ENCODE data around the gene ASPHD1. TPM values are rescaled to one million over a fixed set of nuclear protein-coding genes. Genes with fewer than 3 reads are reported as not detected.

ASPHD1 gene
- polyA plus RNA-seq, 2 of the 4 experiments (the other 2 are of a cell fraction), result 4.6 to 20.6 TPM

DNA sequence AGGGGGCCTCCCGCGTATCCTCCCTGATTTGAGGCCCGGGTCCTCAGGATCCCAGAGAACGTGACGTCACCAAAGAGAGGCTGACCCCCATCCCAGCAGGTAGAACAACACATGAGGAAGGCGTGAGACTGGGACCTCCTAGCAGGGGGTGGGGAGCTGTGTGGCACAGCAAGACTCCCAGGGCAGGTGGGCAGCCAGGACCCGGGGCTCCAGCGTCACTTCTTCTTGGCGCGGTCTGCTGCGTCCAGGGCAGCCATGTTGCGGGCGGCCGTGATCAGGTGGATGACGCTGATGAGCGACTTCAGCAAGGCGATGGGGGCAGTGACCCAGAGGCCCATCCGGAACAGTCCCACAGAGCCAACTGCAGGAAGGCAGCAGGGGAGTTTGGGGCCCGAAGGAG is 41.3 kb upstream of the ASPHD1 start (continued):
- no peak for TF ChIP-seq EHF (CRISPR knock-in tag; IDR thresholded peaks at IDR 0.05)
- TF ChIP-seq HDAC2 (IDR thresholded peaks at IDR 0.05), result no peak
- TF ChIP-seq CBX2 (IDR thresholded peaks at IDR 0.05; ENCODE audit: borderline replicate concordance, low read depth), result no peak

DNA sequence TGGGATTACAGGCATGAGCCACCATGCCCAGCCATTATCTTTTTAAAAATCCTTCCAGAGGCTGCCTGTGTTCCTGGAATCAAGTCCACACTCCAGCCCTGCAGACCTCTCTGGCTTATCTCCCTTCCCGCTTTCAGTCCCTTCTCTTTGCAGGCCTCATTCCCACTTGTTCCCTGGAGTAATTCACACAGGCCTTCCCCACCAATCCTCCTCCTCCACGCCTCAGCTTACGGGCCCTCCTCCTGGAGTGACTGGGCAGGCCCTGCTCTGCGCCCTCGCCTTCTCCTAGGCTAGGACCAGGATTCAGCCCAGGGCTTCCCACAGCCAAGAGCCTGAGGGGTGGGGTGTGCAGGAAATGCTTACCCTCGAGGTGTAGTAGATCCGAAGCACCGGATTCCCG is 40.1 kb upstream of the ASPHD1 start:
- Histone ChIP-seq H3K4me2 (no peak overlapping the region), H3K4me3 (no peak overlapping the region), H3K27ac (no peak overlapping the region), H3K9me3 (no peaks in the 10 kb centered on the region), H3K4me1 (peaks cover 15% of the 10 kb centered on the region)
- FAIRE-seq (no peak), ATAC-seq (no peak), DNase-seq (ENCODE audit: low read depth in 1 of 2, low spot score in 1 of 2) (no peak)
- ChIA-PET CTCF (interaction anchor here (0.6 to 6.0 kb wide), 4 partner anchors 12 to 171 kb away, joined by 3 to 40 read pairs (median 4); no protein-coding TSS in a partner anchor), POLR2A (no interaction called here)
- 92% methylated on average over 9 of the region's 9 CpGs for WGBS (ENCODE audit: missing lambda C conversion rate)
- no peak for TF ChIP-seq JUNB (IDR thresholded peaks at IDR 0.05)
- TF ChIP-seq MAFK (IDR thresholded peaks at IDR 0.05; ENCODE audit: partially characterized antibody), result no peak
- no peak for TF ChIP-seq KDM5A (IDR thresholded peaks at IDR 0.05)
- TF ChIP-seq HDAC2 (IDR thresholded peaks at IDR 0.05), result no peak
- TF ChIP-seq, protein P1, sequence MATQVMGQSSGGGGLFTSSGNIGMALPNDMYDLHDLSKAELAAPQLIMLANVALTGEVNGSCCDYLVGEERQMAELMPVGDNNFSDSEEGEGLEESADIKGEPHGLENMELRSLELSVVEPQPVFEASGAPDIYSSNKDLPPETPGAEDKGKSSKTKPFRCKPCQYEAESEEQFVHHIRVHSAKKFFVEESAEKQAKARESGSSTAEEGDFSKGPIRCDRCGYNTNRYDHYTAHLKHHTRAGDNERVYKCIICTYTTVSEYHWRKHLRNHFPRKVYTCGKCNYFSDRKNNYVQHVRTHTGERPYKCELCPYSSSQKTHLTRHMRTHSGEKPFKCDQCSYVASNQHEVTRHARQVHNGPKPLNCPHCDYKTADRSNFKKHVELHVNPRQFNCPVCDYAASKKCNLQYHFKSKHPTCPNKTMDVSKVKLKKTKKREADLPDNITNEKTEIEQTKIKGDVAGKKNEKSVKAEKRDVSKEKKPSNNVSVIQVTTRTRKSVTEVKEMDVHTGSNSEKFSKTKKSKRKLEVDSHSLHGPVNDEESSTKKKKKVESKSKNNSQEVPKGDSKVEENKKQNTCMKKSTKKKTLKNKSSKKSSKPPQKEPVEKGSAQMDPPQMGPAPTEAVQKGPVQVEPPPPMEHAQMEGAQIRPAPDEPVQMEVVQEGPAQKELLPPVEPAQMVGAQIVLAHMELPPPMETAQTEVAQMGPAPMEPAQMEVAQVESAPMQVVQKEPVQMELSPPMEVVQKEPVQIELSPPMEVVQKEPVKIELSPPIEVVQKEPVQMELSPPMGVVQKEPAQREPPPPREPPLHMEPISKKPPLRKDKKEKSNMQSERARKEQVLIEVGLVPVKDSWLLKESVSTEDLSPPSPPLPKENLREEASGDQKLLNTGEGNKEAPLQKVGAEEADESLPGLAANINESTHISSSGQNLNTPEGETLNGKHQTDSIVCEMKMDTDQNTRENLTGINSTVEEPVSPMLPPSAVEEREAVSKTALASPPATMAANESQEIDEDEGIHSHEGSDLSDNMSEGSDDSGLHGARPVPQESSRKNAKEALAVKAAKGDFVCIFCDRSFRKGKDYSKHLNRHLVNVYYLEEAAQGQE (IDR thresholded peaks at IDR 0.05), result no peak
- TF ChIP-seq ZFP36 (IDR thresholded peaks at IDR 0.05; ENCODE audit: borderline replicate concordance, partially characterized antibody), result no peak
- no peak for TF ChIP-seq POLR2AphosphoS2 (conservative IDR thresholded peaks at IDR 0.05; ENCODE audit: low read length)

DNA sequence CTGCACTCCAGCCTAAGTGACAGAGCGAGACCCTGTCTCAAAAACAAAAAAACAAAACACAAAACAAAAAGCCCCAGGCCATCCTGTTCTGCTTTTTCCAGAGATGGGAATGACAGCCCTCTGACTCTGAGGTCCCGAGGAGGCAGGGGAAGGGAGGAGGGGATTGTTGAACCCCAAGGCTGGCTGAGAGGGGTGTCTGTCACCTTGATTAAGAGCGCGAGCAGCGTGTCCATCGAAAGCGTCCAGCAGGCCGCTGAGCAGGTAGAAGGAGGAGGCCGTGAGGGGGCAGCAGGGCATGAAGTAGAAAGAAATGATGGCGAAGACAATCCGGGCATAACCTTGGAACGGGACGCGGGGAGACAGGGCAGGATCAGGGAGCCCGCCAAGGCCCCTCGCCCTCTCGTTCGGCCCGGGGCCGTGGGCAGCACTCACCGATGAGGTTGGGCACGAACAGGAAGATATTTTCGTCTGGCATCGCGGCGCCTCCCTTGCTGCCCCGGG is 37.9 kb upstream of the ASPHD1 start:
- no peak for FAIRE-seq
- 7% methylated on average over 22 of the region's 27 CpGs for WGBS (ENCODE audit: missing lambda C conversion rate)
- POLR2A ChIA-PET, result interaction anchor here (1.2 kb wide), 1 partner anchor 37 kb away, joined by 6 read pairs; the partner anchor contains the start of genes ASPHD1 and SEZ6L2

DNA sequence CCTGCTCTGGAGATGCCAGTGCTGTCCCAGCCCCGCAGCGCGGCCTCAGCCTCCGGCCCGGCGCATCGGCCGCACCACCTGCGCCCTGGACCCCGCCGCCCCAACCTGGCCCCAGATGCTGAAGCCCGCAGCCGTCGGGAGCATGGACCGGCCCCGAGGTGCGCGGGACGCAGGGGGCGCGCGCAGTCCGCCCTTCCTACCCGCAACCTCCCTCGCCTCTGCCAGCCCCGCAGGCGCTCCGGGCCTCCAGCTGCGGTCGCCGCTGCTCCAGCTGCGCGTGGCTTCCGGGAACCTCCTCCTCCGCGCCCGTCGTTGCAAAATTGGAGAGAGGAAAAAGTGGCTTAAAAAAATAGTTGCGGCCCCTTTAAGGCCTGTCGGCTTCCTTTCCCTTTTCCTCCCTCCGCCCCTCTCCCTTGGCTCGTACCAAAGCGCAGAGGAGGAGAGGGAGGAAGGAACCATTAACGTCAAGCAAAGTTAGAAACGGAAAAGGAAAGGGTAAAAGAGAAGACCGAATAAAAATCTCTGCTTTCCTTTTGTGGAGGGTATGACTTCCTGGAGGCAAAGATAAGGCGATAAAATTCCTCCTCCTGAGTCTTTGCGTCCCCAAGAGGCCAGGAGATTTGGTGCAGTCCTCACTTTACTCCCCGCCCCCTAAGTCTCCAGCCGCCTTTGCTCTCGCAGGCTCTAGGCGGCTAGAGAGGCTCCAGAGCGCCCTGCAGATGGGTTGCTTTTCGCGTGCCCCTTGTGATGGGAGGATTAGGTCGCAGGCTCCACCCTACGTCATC is 37.2 kb upstream of the ASPHD1 start, which contains the start of gene CDIPT:
TSS of gene CDIPT (minus strand) at position 343 of the 785 bp plus-strand sequence. CDS start 369 bp downstream, outside the sequence.
- Histone ChIP-seq H3K9me3 (no peaks in the 10 kb centered on the region), H3K27ac (peak within 1 kb of the TSS; percentile 88 to 97), H3K4me3 (peak within 1 kb of the TSS; percentile 76), H3K4me2 (peak within 1 kb of the TSS; percentile 92), H3K4me1 (peaks cover 15% of the 10 kb centered on the region)
- 1% methylated on average over 44 of the region's 57 CpGs for WGBS (ENCODE audit: missing lambda C conversion rate)
- FAIRE-seq, result no peak
- DNase-seq (ENCODE audit: low read depth in 1 of 2, low spot score in 1 of 2), result peak; percentile 84 to 99
- POLR2A ChIA-PET, result interaction anchor here (1.2 kb wide), 1 partner anchor 37 kb away, joined by 6 read pairs; the partner anchor contains the start of genes ASPHD1 and SEZ6L2
- CTCF ChIA-PET, result interaction anchor here (0.7 to 2.6 kb wide), 22 partner anchors 9 to 169 kb away, joined by 3 to 15 read pairs (median 5); partner anchors contain the start of genes C16orf92, DOC2A, MVP and TLCD3B
- peak; percentile 96 to 98 for ATAC-seq
- TF ChIP-seq, protein P2, sequence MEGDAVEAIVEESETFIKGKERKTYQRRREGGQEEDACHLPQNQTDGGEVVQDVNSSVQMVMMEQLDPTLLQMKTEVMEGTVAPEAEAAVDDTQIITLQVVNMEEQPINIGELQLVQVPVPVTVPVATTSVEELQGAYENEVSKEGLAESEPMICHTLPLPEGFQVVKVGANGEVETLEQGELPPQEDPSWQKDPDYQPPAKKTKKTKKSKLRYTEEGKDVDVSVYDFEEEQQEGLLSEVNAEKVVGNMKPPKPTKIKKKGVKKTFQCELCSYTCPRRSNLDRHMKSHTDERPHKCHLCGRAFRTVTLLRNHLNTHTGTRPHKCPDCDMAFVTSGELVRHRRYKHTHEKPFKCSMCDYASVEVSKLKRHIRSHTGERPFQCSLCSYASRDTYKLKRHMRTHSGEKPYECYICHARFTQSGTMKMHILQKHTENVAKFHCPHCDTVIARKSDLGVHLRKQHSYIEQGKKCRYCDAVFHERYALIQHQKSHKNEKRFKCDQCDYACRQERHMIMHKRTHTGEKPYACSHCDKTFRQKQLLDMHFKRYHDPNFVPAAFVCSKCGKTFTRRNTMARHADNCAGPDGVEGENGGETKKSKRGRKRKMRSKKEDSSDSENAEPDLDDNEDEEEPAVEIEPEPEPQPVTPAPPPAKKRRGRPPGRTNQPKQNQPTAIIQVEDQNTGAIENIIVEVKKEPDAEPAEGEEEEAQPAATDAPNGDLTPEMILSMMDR (IDR thresholded peaks at IDR 0.05), result peak; percentile 61
- peak in 1 of 2 experiments; percentile 71; a peak in 3 of 4 replicates for TF ChIP-seq CEBPB (IDR thresholded peaks at IDR 0.05)
- TF ChIP-seq MYC (IDR thresholded peaks at IDR 0.05; ENCODE audit: borderline replicate concordance, low read length), result 0 out of 2 replicates have a peak, but pooled peaks have one; percentile 42
- TF ChIP-seq, protein P3, sequence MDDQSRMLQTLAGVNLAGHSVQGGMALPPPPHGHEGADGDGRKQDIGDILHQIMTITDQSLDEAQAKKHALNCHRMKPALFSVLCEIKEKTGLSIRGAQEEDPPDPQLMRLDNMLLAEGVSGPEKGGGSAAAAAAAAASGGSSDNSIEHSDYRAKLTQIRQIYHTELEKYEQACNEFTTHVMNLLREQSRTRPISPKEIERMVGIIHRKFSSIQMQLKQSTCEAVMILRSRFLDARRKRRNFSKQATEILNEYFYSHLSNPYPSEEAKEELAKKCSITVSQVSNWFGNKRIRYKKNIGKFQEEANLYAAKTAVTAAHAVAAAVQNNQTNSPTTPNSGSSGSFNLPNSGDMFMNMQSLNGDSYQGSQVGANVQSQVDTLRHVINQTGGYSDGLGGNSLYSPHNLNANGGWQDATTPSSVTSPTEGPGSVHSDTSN (IDR thresholded peaks at IDR 0.05), result 0 out of 2 replicates have a peak, but pooled peaks have one; percentile 13
- TF ChIP-seq FOSB (CRISPR knock-in tag; IDR thresholded peaks at IDR 0.05), result no peak
- peak; percentile 83 for TF ChIP-seq BHLHE40 (IDR thresholded peaks at IDR 0.05; ENCODE audit: low read depth, low read length)
- TF ChIP-seq PHF8 (IDR thresholded peaks at IDR 0.05; ENCODE audit: borderline replicate concordance, low read depth), result peak; percentile 62; the same call in 1 of the 2 replicates
- TF ChIP-seq, protein P4, sequence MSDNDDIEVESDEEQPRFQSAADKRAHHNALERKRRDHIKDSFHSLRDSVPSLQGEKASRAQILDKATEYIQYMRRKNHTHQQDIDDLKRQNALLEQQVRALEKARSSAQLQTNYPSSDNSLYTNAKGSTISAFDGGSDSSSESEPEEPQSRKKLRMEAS (IDR thresholded peaks at IDR 0.05), result peak; percentile 77
- peak; percentile 70; a peak in 4 of 5 replicates for TF ChIP-seq JUN (IDR thresholded peaks at IDR 0.05)
- TF ChIP-seq MAZ (IDR thresholded peaks at IDR 0.05; ENCODE audit: borderline replicate concordance, low read depth, low read length), result 0 out of 2 replicates have a peak, but pooled peaks have one; percentile 64
- TF ChIP-seq EHMT2 (IDR thresholded peaks at IDR 0.05; ENCODE audit: low read depth), result no peak
- TF ChIP-seq GATA3 (IDR thresholded peaks at IDR 0.05; ENCODE audit: borderline replicate concordance), result peak; percentile 85
- peak; percentile 55 for TF ChIP-seq POLR2A (IDR thresholded peaks at IDR 0.05; ENCODE audit: low read length)

More for the DNA sequence above, 37.9 kb upstream of the ASPHD1 start:
- Histone ChIP-seq H3K4me3 (peak overlapping the region; percentile 76), H3K9me3 (no peaks in the 10 kb centered on the region), H3K27ac (peak overlapping the region; percentile 88 to 97), H3K4me1 (peaks cover 15% of the 10 kb centered on the region), H3K4me2 (peak overlapping the region; percentile 92)
- CTCF ChIA-PET, result interaction anchor here (0.8 to 6.0 kb wide), 17 partner anchors 9 to 171 kb away, joined by 3 to 40 read pairs (median 5); partner anchors contain the start of genes DOC2A, MVP and TLCD3B
- ATAC-seq (peak; percentile 34 to 54), DNase-seq (ENCODE audit: low read depth in 1 of 2, low spot score in 1 of 2) (peak in 1 of 2 experiments; percentile 39)
- TF ChIP-seq PHF8 (IDR thresholded peaks at IDR 0.05; ENCODE audit: borderline replicate concordance, low read depth) (no peak), NPAS2 (CRISPR knock-in tag; IDR thresholded peaks at IDR 0.05; ENCODE audit: borderline replicate concordance) (no peak)
